OCI-LY3 (cell line): ENCODE data around the gene SH2B3.

Source experiments
- H2AFZ ChIP-seq: fragments of 200-600, 300-600 bp; shearing (Covaris generic); 2 replicates; pipeline ENCODE4 v1.6.0; 2014; ENCODE audit warnings: antibody characterized with exemption, low read depth, low read length
- H3K27ac ChIP-seq: fragments of 200-600, 300-600 bp; sonication (generic); 2 replicates; pipeline ENCODE4 v1.5.1; 2014; ENCODE audit warnings: mild to moderate bottlenecking, low read length, moderate library complexity, mixed read lengths
- H3K27me3 ChIP-seq: fragments of 200-600, 300-600 bp; sonication (generic); 2 replicates; pipeline ENCODE4 v1.6.1; 2014; ENCODE audit warnings: low read depth, low read length, mixed read lengths
- H3K36me3 ChIP-seq: fragments of 200-600, 300-600 bp; sonication (generic); replicated peaks from 2 replicates; pipeline ENCODE3; 2014; ENCODE audit warnings: low read depth, low read length, mixed read lengths
- H3K4me1 ChIP-seq: fragments of 300-600, 200-600 bp; sonication (generic); 2 replicates; pipeline ENCODE4 v1.6.1; 2014; ENCODE audit warnings: low read length, mixed read lengths
- H3K4me2 ChIP-seq: fragments of 200-600, 300-600 bp; sonication (generic); 2 replicates; pipeline ENCODE4 v1.6.1; 2014; ENCODE audit warnings: low read length, mixed read lengths
- H3K4me3 ChIP-seq: fragments of 300-600, 200-600 bp; sonication (generic); 2 replicates; pipeline ENCODE4 v1.5.1; 2014; ENCODE audit warnings: antibody characterized with exemption, mild to moderate bottlenecking, low read length, moderate library complexity
- H3K79me2 ChIP-seq: fragments of 300-600, 200-600 bp; shearing (Covaris generic); 2 replicates; pipeline ENCODE4 v1.6.1; 2014; ENCODE audit warnings: mild to moderate bottlenecking, low read length, mixed read lengths
- H3K9ac ChIP-seq: fragments of 300-600, 200-600 bp; shearing (Covaris generic); 2 replicates; pipeline ENCODE4 v1.6.0; 2014; ENCODE audit warnings: mild to moderate bottlenecking, low read length, moderate library complexity
- H3K9me3 ChIP-seq: fragments of 200-600, 300-600 bp; shearing (Covaris generic); 2 replicates; pipeline ENCODE4 v1.6.1; 2014; ENCODE audit warnings: low read length, mixed read lengths; ENCODE audit not compliant: insufficient read depth
- H4K20me1 ChIP-seq: fragments of 200-600, 300-600 bp; sonication (generic); 2 replicates; pipeline ENCODE4 v1.6.1; 2016; ENCODE audit warnings: low read length, mixed read lengths; ENCODE audit not compliant: insufficient read depth
- CTCF ChIP-seq: fragments of 200-600, 300-600 bp; sonication (generic); IDR thresholded peaks from 2 replicates; pipeline ENCODE4 v1.5.1; 2014; ENCODE audit warnings: antibody characterized with exemption, low read length, low read depth
- EZH2phosphoT487 ChIP-seq: fragments of 200-600 bp; shearing (Covaris generic); IDR thresholded peaks from 2 replicates; pipeline ENCODE4 v1.6.1; 2018; ENCODE audit warnings: antibody characterized with exemption, mixed run types, low read depth

Gene SH2B3

DNA sequence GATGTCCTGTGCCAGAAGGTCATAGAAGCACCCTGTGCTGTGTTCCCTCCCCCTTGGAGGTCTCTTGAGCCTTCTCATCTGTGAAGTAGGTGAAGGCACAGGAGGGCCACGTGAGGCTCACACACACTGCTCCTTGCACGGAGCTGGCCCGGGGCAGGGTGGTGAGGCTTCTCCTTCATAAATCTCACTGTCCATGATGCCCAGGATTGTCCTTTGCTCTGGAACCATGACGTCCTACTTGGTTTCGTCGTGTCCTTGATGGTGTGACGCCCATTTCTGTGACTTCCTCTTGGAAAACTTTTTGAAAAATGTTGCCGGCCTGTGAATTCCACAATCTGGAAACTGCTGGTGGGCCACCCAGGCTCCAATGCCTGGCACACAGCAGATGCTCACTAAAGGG, 34.4 kb downstream of the SH2B3 start:
- H3K4me2 ChIP-seq, result no peak overlapping the region
- H3K36me3 ChIP-seq, result peaks cover 21% of the 10 kb centered on the region
- TF ChIP-seq CTCF, result no peak
- TF ChIP-seq EZH2phosphoT487, result no peak
- peaks cover 40% of the 10 kb centered on the region for H3K4me1 ChIP-seq
- H3K4me3 ChIP-seq, result no peak overlapping the region
- H3K9ac ChIP-seq, result no peak overlapping the region
- no peaks in the 10 kb centered on the region for H3K9me3 ChIP-seq
- no peak overlapping the region for H3K27ac ChIP-seq
- no peak overlapping the region for H2AFZ ChIP-seq
- peaks cover 93% of the 10 kb centered on the region for H4K20me1 ChIP-seq
- peaks cover 11% of the 10 kb centered on the region; the same call in 1 of the 2 replicates for H3K27me3 ChIP-seq
- peaks cover 32% of the 10 kb centered on the region for H3K79me2 ChIP-seq

DNA sequence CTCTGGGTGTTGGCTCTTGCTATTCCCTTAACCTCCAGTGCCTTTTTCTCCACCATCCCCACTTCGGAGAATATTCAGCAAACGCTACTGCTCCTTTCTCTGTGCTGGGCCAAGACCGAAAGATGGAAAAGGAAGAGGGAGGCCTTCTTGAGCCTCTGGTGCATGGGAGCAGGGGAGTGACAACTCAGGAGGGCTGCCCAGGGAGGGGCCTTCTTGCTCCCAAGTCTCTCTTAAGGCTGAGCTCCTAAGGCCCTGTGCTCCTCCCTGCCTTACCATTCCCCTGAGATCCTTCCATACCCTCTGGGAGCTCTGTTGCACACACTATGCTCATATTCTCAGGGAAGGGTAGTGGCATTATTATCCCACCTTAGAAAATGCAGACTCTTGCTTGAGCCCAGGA, 34.9 kb downstream of the SH2B3 start:
- Histone ChIP-seq H3K4me2 (no peak overlapping the region), H4K20me1 (peaks cover 93% of the 10 kb centered on the region), H3K9me3 (no peaks in the 10 kb centered on the region), H3K9ac (no peak overlapping the region), H3K27me3 (peaks cover 11% of the 10 kb centered on the region; the same call in 1 of the 2 replicates), H3K4me3 (no peak overlapping the region), H2AFZ (no peak overlapping the region), H3K27ac (no peak overlapping the region), H3K36me3 (peaks cover 26% of the 10 kb centered on the region), H3K4me1 (peaks cover 40% of the 10 kb centered on the region), H3K79me2 (peaks cover 34% of the 10 kb centered on the region)
- TF ChIP-seq CTCF (no peak), EZH2phosphoT487 (no peak)

DNA sequence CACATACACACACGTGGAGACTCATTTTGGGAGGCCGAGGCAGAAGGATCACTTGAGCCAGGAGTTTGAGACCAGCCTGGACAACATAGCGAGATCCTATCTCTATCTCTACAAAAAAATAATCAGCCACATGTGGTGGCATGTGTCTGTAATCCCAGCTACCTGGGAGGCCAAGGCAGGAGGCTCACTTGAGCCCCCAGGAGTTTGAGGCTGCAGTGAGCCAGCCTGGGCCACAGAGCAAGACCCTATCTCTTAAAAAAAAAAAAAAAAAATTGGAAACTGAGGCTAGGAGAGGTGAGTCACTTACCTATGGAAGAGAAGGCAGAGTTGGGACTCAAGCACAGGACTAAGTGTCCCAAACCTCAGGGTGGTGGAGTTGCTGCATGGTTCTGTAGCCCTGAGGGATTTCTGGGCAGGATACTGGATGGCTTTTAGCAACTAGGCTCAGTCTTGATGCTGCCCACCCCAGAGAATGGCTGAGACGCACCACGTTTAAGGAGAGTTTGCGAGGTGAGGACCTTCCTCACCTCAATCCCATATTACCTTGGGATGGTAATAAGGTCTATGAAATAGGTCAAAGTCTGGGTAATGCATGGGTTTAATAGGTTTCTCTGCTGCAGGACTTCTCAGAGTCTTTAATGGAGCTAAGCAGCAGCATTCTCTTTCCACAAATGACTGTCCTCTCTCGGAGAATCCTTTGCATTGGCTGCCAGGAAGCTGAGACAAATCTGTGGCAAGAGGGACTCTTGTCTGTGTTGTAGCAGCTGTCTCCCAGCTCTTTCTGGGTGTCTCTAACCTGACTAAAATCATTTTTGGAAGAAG, 35.6 kb downstream of the SH2B3 start:
- H3K36me3 ChIP-seq, result peaks cover 33% of the 10 kb centered on the region
- peaks cover 93% of the 10 kb centered on the region for H4K20me1 ChIP-seq
- no peak for TF ChIP-seq CTCF
- TF ChIP-seq EZH2phosphoT487, result no peak
- no peaks in the 10 kb centered on the region for H3K9me3 ChIP-seq
- no peak overlapping the region for H3K27ac ChIP-seq
- no peak overlapping the region for H2AFZ ChIP-seq
- peaks cover 32% of the 10 kb centered on the region; the same call in 1 of the 2 replicates for H3K79me2 ChIP-seq
- H3K4me2 ChIP-seq, result no peak overlapping the region
- H3K9ac ChIP-seq, result no peak overlapping the region
- peaks cover 11% of the 10 kb centered on the region for H3K27me3 ChIP-seq
- H3K4me3 ChIP-seq, result no peak overlapping the region
- H3K4me1 ChIP-seq, result peaks cover 40% of the 10 kb centered on the region

GRCh38 chr12:111442301-111443045, 36.8 kb downstream of the SH2B3 start:
- Histone ChIP-seq H3K27me3 (peaks cover 5% of the 10 kb centered on the region; the same call in 1 of the 2 replicates), H3K4me1 (peaks cover 39% of the 10 kb centered on the region), H3K4me2 (no peak overlapping the region), H3K79me2 (peaks cover 22% of the 10 kb centered on the region; the same call in 1 of the 2 replicates), H3K36me3 (peaks cover 42% of the 10 kb centered on the region), H3K9me3 (no peaks in the 10 kb centered on the region), H3K27ac (no peak overlapping the region), H2AFZ (no peak overlapping the region), H3K9ac (no peak overlapping the region), H4K20me1 (peaks cover 91% of the 10 kb centered on the region), H3K4me3 (no peak overlapping the region)
- no peak for TF ChIP-seq EZH2phosphoT487
- no peak for TF ChIP-seq CTCF
